H9 (cell line): Measurements from ENCODE around the gene SREBF2. TPM values are rescaled to one million over a fixed set of nuclear protein-coding genes. Genes with fewer than 3 reads are reported as not detected.

Experiments
- DNase-seq: peaks from one replicate; pipeline ENCODE4 v3.0.0-alpha.2; 2017
- H2AFZ ChIP-seq: one replicate; pipeline ENCODE4 v1.6.1; 2013; ENCODE audit warnings: mild to moderate bottlenecking, low read length, control low read depth, moderate library complexity
- H2AK5ac ChIP-seq: 2 replicates; pipeline ENCODE4 v1.6.1; 2013; ENCODE audit warnings: low read length, control low read depth, mixed read lengths; ENCODE audit not compliant: insufficient read length
- H2BK120ac ChIP-seq: one replicate; pipeline ENCODE4 v1.6.1; 2013; ENCODE audit warnings: low read depth, mild to moderate bottlenecking, low read length, control low read depth, inconsistent platforms; ENCODE audit not compliant: poor library complexity, severe bottlenecking
- H2BK12ac ChIP-seq: 2 replicates; pipeline ENCODE4 v1.6.1; 2013; ENCODE audit warnings: low read length, control low read depth, mixed read lengths, low read depth; ENCODE audit not compliant: insufficient read length
- H2BK15ac ChIP-seq: 2 replicates; pipeline ENCODE4 v1.6.1; 2013; ENCODE audit warnings: low read depth, low read length, control low read depth
- H2BK20ac ChIP-seq: one replicate; pipeline ENCODE4 v1.6.1; 2013; ENCODE audit warnings: low read depth, mild to moderate bottlenecking, low read length, control low read depth, inconsistent platforms; ENCODE audit not compliant: poor library complexity, severe bottlenecking
- H2BK5ac ChIP-seq: 2 replicates; pipeline ENCODE4 v1.6.1; 2013; ENCODE audit warnings: low read length, control low read depth, mixed read lengths; ENCODE audit not compliant: insufficient read length
- H3K14ac ChIP-seq: 2 replicates; pipeline ENCODE4 v1.6.1; 2013; ENCODE audit warnings: low read length, control low read depth; ENCODE audit not compliant: insufficient read depth
- H3K18ac ChIP-seq: 2 replicates; pipeline ENCODE4 v1.6.1; 2013; ENCODE audit warnings: low read depth, mild to moderate bottlenecking, mixed read lengths, low read length, control low read depth; ENCODE audit not compliant: insufficient read length
- H3K23ac ChIP-seq: 2 replicates; pipeline ENCODE4 v1.6.1; 2013; ENCODE audit warnings: low read length, control low read depth, mixed read lengths, low read depth; ENCODE audit not compliant: insufficient read length
- H3K23me2 ChIP-seq: 2 replicates; pipeline ENCODE4 v1.6.1; 2013; ENCODE audit warnings: low read depth, mild to moderate bottlenecking, mixed read lengths, low read length, control low read depth; ENCODE audit not compliant: insufficient read length, poor library complexity, severe bottlenecking
- H3K27ac ChIP-seq: 2 replicates; pipeline ENCODE4 v1.5.1; 2013; ENCODE audit warnings: low read length, control low read depth, mixed read lengths, low read depth; ENCODE audit not compliant: insufficient read length
- H3K27me3 ChIP-seq: 2 replicates; pipeline ENCODE4 v1.6.1; 2013; ENCODE audit warnings: low read length, control low read depth, inconsistent platforms; ENCODE audit not compliant: insufficient read depth
- H3K4ac ChIP-seq: 2 replicates; pipeline ENCODE4 v1.6.1; 2013; ENCODE audit warnings: low read depth, mild to moderate bottlenecking, control low read depth, inconsistent platforms, low read length, moderate library complexity
- H3K4me1 ChIP-seq: 2 replicates; pipeline ENCODE4 v1.6.1; 2013; ENCODE audit warnings: low read length, control low read depth, inconsistent platforms; ENCODE audit not compliant: insufficient read depth
- H3K4me2 ChIP-seq: 2 replicates; pipeline ENCODE4 v1.6.1; 2013; ENCODE audit warnings: low read length, control low read depth, mixed read lengths; ENCODE audit not compliant: insufficient read length, insufficient read depth
- H3K56ac ChIP-seq: 2 replicates; pipeline ENCODE4 v1.6.1; 2013; ENCODE audit warnings: low read depth, mild to moderate bottlenecking, mixed read lengths, low read length, control low read depth; ENCODE audit not compliant: insufficient read length
- H3K79me1 ChIP-seq: 2 replicates; pipeline ENCODE4 v1.6.1; 2013; ENCODE audit warnings: low read depth, mild to moderate bottlenecking, moderate library complexity, low read length, control low read depth, inconsistent platforms; ENCODE audit not compliant: insufficient read depth, poor library complexity, severe bottlenecking
- H3K79me2 ChIP-seq: 2 replicates; pipeline ENCODE4 v1.6.1; 2013; ENCODE audit warnings: low read length, control low read depth, inconsistent platforms; ENCODE audit not compliant: insufficient read depth
- H3K9ac ChIP-seq: 2 replicates; pipeline ENCODE4 v1.6.1; 2013; ENCODE audit warnings: low read length, control low read depth, mixed read lengths; ENCODE audit not compliant: insufficient read length; ENCODE audit errors: extremely low read depth
- H3K9me3 ChIP-seq: one replicate; pipeline ENCODE4 v1.6.1; 2013; ENCODE audit warnings: low read depth, low read length, inconsistent platforms; ENCODE audit not compliant: control insufficient read depth
- H3T11ph ChIP-seq: one replicate; pipeline ENCODE4 v1.6.1; 2013; ENCODE audit warnings: mild to moderate bottlenecking, low read length, control low read depth, inconsistent platforms
- H4K20me1 ChIP-seq: one replicate; pipeline ENCODE4 v1.6.1; 2013; ENCODE audit not compliant: control insufficient read depth, insufficient read length, insufficient read depth
- H4K5ac ChIP-seq: 2 replicates; pipeline ENCODE4 v1.6.1; 2013; ENCODE audit warnings: low read depth, mild to moderate bottlenecking, mixed read lengths, low read length, control low read depth; ENCODE audit not compliant: insufficient read length
- H4K8ac ChIP-seq: replicated peaks from 2 replicates; pipeline ENCODE4 v1.6.1; 2013; ENCODE audit warnings: low read length, control low read depth, mixed read lengths, low read depth; ENCODE audit not compliant: insufficient read length
- H4K91ac ChIP-seq: 2 replicates; pipeline ENCODE4 v1.6.1; 2013; ENCODE audit warnings: low read depth, mild to moderate bottlenecking, moderate library complexity, mixed read lengths, low read length, control low read depth; ENCODE audit not compliant: insufficient read length
- H3K27ac Mint-ChIP-seq, 3 experiments: 2 replicates in 2 of 3; 3 replicates in 1 of 3; pipeline ENCODE4 v1.8.0; 2020 to 2021; ENCODE audit warnings: mixed read lengths in 3 of 3, mild to moderate bottlenecking in 1 of 3, moderate library complexity in 1 of 3
- H3K27me3 Mint-ChIP-seq: 2 replicates; pipeline ENCODE4 v1.8.0; 2021; ENCODE audit warnings: low read depth, mild to moderate bottlenecking, moderate library complexity, mixed read lengths
- H3K36me3 Mint-ChIP-seq, 3 experiments: 2 replicates in 2 of 3; 3 replicates in 1 of 3; pipeline ENCODE4 v1.8.0; 2020 to 2021; ENCODE audit warnings: low read depth in 3 of 3, mixed read lengths in 3 of 3; ENCODE audit not compliant: insufficient read depth in 1 of 3
- H3K4me1 Mint-ChIP-seq, 2 experiments: 2 replicates each; pipeline ENCODE4 v1.8.0; 2020; ENCODE audit warnings: mixed read lengths in 2 of 2
- H3K4me3 Mint-ChIP-seq, 2 experiments: 2 replicates in 1 of 2; 3 replicates in 1 of 2; pipeline ENCODE4 v1.8.0; 2020 to 2021; ENCODE audit warnings: mild to moderate bottlenecking in 2 of 2, mixed read lengths in 2 of 2, moderate library complexity in 1 of 2
- H3K9me3 Mint-ChIP-seq, 2 experiments: 2 replicates in 1 of 2; 3 replicates in 1 of 2; pipeline ENCODE4 v1.8.0; 2020; ENCODE audit warnings: mild to moderate bottlenecking in 2 of 2, mixed read lengths in 2 of 2, moderate library complexity in 1 of 2
- WGBS: extraction: QIAGEN DNeasy Blood & Tissue Kit; methylation state at CpG from one replicate; pipeline ENCODE4 v1.1.7; 2013; ENCODE audit warnings: missing lambda C conversion rate, low lambda C conversion rate, mixed read lengths; ENCODE audit not compliant: insufficient read length; ENCODE audit errors: extremely low coverage; 5-methylcytosine and 5-hydroxymethylcytosine counted together
- total RNA-seq: library from RNA; stranded (reverse); gene quantifications from 2 replicates; pipeline ENCODE4 v1.2.1, GENCODE V29; 2021
- TF ChIP-seq, protein P1 (sequence below): fragments of 200-600 bp; sonication (generic); conservative IDR thresholded peaks from 3 replicates; pipeline ENCODE4 v1.8.0; 2021; ENCODE audit warnings: antibody characterized with exemption, mild to moderate bottlenecking

Gene SREBF2
- total RNA-seq, 1 experiment from 2014 or later, result 146 TPM

DNA sequence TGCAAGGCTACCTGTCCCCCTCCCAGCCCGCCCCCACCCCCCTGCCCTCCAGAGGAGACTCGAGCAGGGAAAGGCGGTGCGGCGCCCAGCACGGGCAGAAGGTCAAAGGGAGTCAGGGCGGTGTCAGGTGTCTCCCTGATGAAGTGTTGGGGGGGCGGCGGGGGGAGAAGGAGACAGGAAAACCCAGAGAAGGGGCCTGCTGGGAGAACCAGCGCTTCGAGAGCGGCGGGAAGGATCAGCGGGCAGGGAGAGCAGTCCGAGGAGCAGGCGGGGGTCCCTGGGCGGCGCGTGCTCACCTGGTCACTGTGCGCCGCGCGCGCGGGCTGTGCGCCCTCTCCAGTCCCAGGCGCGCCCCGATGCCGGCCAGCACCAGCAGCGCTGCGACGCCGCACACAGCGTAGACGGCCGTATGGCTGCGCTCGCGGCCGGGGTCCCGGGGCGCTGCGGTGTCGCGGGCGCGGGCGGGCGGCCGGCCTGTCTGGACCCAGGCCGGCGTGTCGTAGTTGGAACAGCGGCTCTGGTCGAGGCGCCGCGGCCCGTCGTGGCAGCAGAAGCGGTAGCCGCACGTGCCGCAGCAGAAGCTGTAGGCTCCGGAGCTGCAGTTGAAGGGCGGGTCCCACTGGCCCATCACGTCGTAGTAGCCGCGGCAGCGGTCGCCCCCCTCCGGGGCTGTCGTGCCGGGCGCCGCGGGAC, 81.1 kb downstream of the SREBF2 start:
- Histone ChIP-seq H4K5ac (no peak overlapping the region), H3K18ac (no peak overlapping the region), H3T11ph (no peak overlapping the region), H2BK120ac (no peak overlapping the region), H3K4me1 (peaks cover 2% of the 10 kb centered on the region; the same call in 1 of the 2 replicates), H3K9ac (no peak overlapping the region), H3K9me3 (no peaks in the 10 kb centered on the region), H2BK20ac (no peak overlapping the region), H2AK5ac (no peak overlapping the region), H3K23me2 (peaks cover 6% of the 10 kb centered on the region), H2BK12ac (no peak overlapping the region), H3K4ac (no peak overlapping the region), H3K79me2 (no peaks in the 10 kb centered on the region), H2BK5ac (no peak overlapping the region), H3K4me2 (no peak overlapping the region), H3K79me1 (no peaks in the 10 kb centered on the region), H2BK15ac (no peak overlapping the region), H2AFZ (no peak overlapping the region), H4K91ac (no peak overlapping the region), H3K27me3 (peaks cover 62% of the 10 kb centered on the region), H3K56ac (no peak overlapping the region), H3K14ac (no peak overlapping the region), H4K8ac (no peak overlapping the region), H3K27ac (no peak overlapping the region), H3K23ac (no peak overlapping the region), H4K20me1 (peaks cover 2% of the 10 kb centered on the region)
- peaks cover 88% of the 10 kb centered on the region for H3K27me3 Mint-ChIP-seq
- peaks cover 0 to 1% (median 0%) of the 10 kb centered on the region in 3 experiments; a peak in 2 of 7 replicates for H3K36me3 Mint-ChIP-seq
- H3K4me1 Mint-ChIP-seq, result peaks cover 7 to 27% of the 10 kb centered on the region in 2 experiments; a peak in 3 of 4 replicates
- TF ChIP-seq, protein P1, sequence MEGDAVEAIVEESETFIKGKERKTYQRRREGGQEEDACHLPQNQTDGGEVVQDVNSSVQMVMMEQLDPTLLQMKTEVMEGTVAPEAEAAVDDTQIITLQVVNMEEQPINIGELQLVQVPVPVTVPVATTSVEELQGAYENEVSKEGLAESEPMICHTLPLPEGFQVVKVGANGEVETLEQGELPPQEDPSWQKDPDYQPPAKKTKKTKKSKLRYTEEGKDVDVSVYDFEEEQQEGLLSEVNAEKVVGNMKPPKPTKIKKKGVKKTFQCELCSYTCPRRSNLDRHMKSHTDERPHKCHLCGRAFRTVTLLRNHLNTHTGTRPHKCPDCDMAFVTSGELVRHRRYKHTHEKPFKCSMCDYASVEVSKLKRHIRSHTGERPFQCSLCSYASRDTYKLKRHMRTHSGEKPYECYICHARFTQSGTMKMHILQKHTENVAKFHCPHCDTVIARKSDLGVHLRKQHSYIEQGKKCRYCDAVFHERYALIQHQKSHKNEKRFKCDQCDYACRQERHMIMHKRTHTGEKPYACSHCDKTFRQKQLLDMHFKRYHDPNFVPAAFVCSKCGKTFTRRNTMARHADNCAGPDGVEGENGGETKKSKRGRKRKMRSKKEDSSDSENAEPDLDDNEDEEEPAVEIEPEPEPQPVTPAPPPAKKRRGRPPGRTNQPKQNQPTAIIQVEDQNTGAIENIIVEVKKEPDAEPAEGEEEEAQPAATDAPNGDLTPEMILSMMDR, result no peak
- DNase-seq, result peak; percentile 72
- no peak overlapping the region for H3K27ac Mint-ChIP-seq
- no peaks in the 10 kb centered on the region; a peak in 2 of 5 replicates for H3K9me3 Mint-ChIP-seq
- no CpG with 5 or more reads among the region's 79 CpGs for WGBS
- H3K4me3 Mint-ChIP-seq, result peak overlapping the region; percentile 30 to 71; a peak in 4 of 5 replicates
